ENCODE data around the gene PCCA. TPM values are rescaled to one million over a fixed set of nuclear protein-coding genes. Genes with fewer than 3 reads are reported as not detected.
A peak's percentile ranks its signal among the peaks of the same experiment; 100 is the strongest.

PCCA gene
- polyA plus RNA-seq, 1 experiment = 3.0 TPM

- Histone ChIP-seq H3K27me3 (ENCODE audit: control insufficient read depth, insufficient read depth, low read length) (no peaks in the 10 kb centered on the region), H3K36me3 (ENCODE audit: control insufficient read depth, insufficient read depth, low read length) (peaks cover 5% of the 10 kb centered on the region; the same call in 1 of the 2 replicates), H3K4me3 (ENCODE audit: low read depth, low read length) (no peak overlapping the region)
- 0 out of 2 replicates have a peak, but pooled peaks have one; percentile 8 for TF ChIP-seq CTCF (IDR thresholded peaks at IDR 0.05; ENCODE audit: insufficient read depth, low read depth, low read length)
- ChIA-PET CTCF (interaction anchor here (0.6 to 5.5 kb wide), 4 partner anchors 11 to 610 kb away, joined by 3 to 42 read pairs (median 4); no protein-coding TSS in a partner anchor), POLR2A (no interaction called here)
- no peak for DNase-seq (ENCODE audit: low read depth)
These were observed 437.6 kb downstream of the PCCA start for GRCh38 chr13:100526318-100527000.

GRCh38 chr13:100527644-100528043, 438.8 kb downstream of the PCCA start:
- DNase-seq (ENCODE audit: low read depth) = no peak
- Histone ChIP-seq H3K4me3 (ENCODE audit: low read depth, low read length) (no peak overlapping the region), H3K27me3 (ENCODE audit: control insufficient read depth, insufficient read depth, low read length) (no peaks in the 10 kb centered on the region), H3K36me3 (ENCODE audit: control insufficient read depth, insufficient read depth, low read length) (peaks cover 8% of the 10 kb centered on the region)
- POLR2A ChIA-PET = no interaction called here
- TF ChIP-seq CTCF (IDR thresholded peaks at IDR 0.05; ENCODE audit: insufficient read depth, low read depth, low read length) = no peak
- CTCF ChIA-PET = interaction anchor here (1.7 to 5.5 kb wide), 2 partner anchors 13 to 611 kb away, joined by 3 to 42 read pairs; no protein-coding TSS in a partner anchor

- no peak overlapping the region for H3K4me3 ChIP-seq (ENCODE audit: low read depth, low read length)
- ChIA-PET POLR2A (no interaction called here), CTCF (no interaction called here)
- DNase-seq (ENCODE audit: low read depth) = no peak
- H3K36me3 ChIP-seq (ENCODE audit: control insufficient read depth, insufficient read depth, low read length) = peaks cover 8% of the 10 kb centered on the region
- no peaks in the 10 kb centered on the region for H3K27me3 ChIP-seq (ENCODE audit: control insufficient read depth, insufficient read depth, low read length)
- no peak for TF ChIP-seq CTCF (IDR thresholded peaks at IDR 0.05; ENCODE audit: insufficient read depth, low read depth, low read length)
These were observed 439.5 kb downstream of the PCCA start for GRCh38 chr13:100528353-100528752.

- no peaks in the 10 kb centered on the region for H3K27me3 ChIP-seq (ENCODE audit: control insufficient read depth, insufficient read depth, low read length)
- no peak overlapping the region for H3K4me3 ChIP-seq (ENCODE audit: low read depth, low read length)
- DNase-seq (ENCODE audit: low read depth) = no peak
- TF ChIP-seq CTCF (IDR thresholded peaks at IDR 0.05; ENCODE audit: insufficient read depth, low read depth, low read length) = no peak
- POLR2A ChIA-PET = no interaction called here
- CTCF ChIA-PET = no interaction called here
- H3K36me3 ChIP-seq (ENCODE audit: control insufficient read depth, insufficient read depth, low read length) = peaks cover 8% of the 10 kb centered on the region
These were observed 439.9 kb downstream of the PCCA start for GRCh38 chr13:100528820-100529219.

GRCh38 chr13:100529666-100530377, 440.9 kb downstream of the PCCA start:
- no peak for DNase-seq (ENCODE audit: low read depth)
- Histone ChIP-seq H3K4me3 (ENCODE audit: low read depth, low read length) (no peak overlapping the region), H3K27me3 (ENCODE audit: control insufficient read depth, insufficient read depth, low read length) (no peaks in the 10 kb centered on the region), H3K36me3 (ENCODE audit: control insufficient read depth, insufficient read depth, low read length) (peaks cover 8% of the 10 kb centered on the region)
- CTCF ChIA-PET = interaction anchor here (0.7 to 3.8 kb wide), 2 partner anchors 13 to 139 kb away, joined by 3 to 13 read pairs; no protein-coding TSS in a partner anchor
- TF ChIP-seq CTCF (IDR thresholded peaks at IDR 0.05; ENCODE audit: insufficient read depth, low read depth, low read length) = no peak
- POLR2A ChIA-PET = no interaction called here
